ENCODE measurements around the gene CRY1.
A peak's percentile ranks its signal among the peaks of the same experiment; 100 is the strongest.

The CRY1 gene

GRCh38 chr12:106957583-106957982, 135.8 kb downstream of the CRY1 start:
- no peak for DNase-seq (ENCODE audit: low read depth in 2 of 2)

- DNase-seq (ENCODE audit: low read depth in 2 of 2): peak; percentile 43 to 53
Measured at GRCh38 chr12:106956048-106956578, 137.2 kb downstream of the CRY1 start.

- peak; percentile 88 to 94 for DNase-seq (ENCODE audit: low read depth in 2 of 2)
Measured at GRCh38 chr12:106955377-106956047, 137.8 kb downstream of the CRY1 start, which contains the start of gene TMEM263. Gene TMEM263, plus strand, starts transcription at chr12:106955907. Its CDS starts 11,210 bp downstream, at chr12:106967117.

GRCh38 chr12:106954462-106955376, 138.6 kb downstream of the CRY1 start:
- no peak for DNase-seq (ENCODE audit: low read depth in 2 of 2)

GRCh38 chr12:106953352-106954250, 139.7 kb downstream of the CRY1 start:
- no peak for DNase-seq (ENCODE audit: low read depth in 2 of 2)

GRCh38 chr12:106950591-106950990, 142.8 kb downstream of the CRY1 start:
- no peak for DNase-seq (ENCODE audit: low read depth in 2 of 2)

GRCh38 chr12:106947461-106947860, 145.9 kb downstream of the CRY1 start:
- DNase-seq (ENCODE audit: low read depth in 2 of 2): no peak

GRCh38 chr12:106945261-106945851, 148.0 kb downstream of the CRY1 start:
- no peak for DNase-seq (ENCODE audit: low read depth in 2 of 2)

- no peak for DNase-seq (ENCODE audit: low read depth in 2 of 2)
Measured at GRCh38 chr12:106942775-106943174, 150.6 kb downstream of the CRY1 start.

- DNase-seq (ENCODE audit: low read depth in 2 of 2): no peak
Measured at GRCh38 chr12:106941481-106942156, 151.7 kb downstream of the CRY1 start.

Data from stimulated activated CD8-positive, alpha-beta memory T cell treated with anti-CD3 and anti-CD28 coated beads, Interleukin-2, amount 100 ng/mL, for 48 hours (primary cell).